LHCN-M2 (cell line): ENCODE measurements around the gene NFATC3. TPM values are rescaled to one million over a fixed set of nuclear protein-coding genes. Genes with fewer than 3 reads are reported as not detected.

ENCODE experiments used
- DNase-seq: peaks from one replicate; pipeline ENCODE4 v3.0.0-alpha.2; 2012; ENCODE audit warnings: low read depth
- total RNA-seq: library from RNA; depleted of rRNA; stranded (reverse); fragments of >200 nt; gene quantifications from 2 replicates; pipeline ENCODE4 v1.2.3, GENCODE V29; 2014

NFATC3 gene
- total RNA-seq, 1 experiment from 2014 or later = 26.5 TPM

DNA sequence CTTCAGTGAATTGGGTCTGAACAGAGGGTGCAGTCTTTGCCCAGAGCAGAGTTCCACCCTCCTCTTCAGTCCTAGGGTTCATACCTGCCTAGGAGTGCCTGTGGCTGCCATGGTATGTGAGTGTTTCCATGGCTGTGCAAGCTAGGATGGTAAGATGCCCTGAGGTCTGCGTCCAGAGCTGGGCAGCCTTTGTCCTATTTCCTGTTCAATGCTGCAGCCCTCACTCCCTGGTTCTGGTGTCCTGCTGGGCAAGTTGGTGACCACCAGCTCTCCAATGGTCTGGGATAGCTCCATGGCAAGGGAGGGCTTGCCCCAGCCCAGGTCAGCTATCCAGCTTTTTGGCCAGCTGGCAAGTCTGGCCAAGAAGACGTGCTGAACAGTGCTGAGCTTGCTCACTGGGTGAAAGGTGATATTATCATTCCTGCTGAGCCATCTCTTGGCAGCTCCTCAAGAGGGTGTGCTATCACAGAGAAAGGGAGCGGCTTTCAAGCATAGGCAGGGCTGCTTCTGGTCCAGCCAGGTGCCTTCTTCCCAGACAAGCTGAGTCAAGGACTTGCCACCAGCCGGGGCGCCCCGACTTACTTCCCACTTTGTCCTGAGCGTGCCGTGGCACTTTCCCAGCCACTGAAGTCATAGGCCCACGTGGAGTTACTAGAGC lies 13.0 kb upstream of the NFATC3 start:
- DNase-seq = peak; percentile 77

DNA sequence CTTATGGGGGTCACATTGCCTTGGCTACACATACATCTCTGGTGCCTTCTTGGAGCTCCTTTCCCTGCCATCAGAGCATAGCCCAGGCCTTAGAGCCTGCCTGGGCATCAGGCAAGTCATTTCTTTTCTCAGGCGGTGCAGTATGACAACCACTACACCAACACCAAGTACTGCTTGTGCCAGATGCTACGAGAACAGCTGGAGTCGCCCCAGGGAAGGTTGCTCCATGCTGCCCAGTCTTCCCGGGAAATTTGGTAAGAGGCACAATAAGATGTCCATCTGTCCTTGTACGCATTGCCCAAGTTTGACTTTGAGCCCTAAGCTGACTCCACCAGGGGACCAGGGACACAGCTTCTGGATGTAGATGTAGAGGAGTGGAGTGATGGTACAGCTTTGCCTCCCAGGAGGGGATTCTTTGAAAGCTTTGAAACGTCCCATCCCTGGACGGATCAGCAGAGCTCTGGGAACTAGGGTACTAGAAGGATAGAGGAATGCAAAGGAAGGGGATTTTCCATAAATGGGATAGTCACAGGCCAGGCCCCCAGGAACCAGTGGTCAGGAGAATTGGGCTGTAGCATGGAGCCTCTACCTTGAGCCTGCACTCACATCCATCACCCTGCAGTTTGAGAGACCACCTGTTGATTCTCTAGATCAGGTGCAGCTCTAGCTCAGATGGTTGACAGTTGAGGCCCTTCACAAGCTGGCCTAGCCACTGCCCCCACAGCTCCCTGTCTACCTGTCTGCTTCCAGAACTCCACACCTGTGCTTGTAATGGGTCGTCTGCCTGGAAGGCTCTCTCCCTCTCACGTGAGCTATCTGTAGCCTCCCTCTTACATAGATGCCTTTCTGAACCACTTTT lies 11.0 kb upstream of the NFATC3 start:
- DNase-seq = no peak

DNA sequence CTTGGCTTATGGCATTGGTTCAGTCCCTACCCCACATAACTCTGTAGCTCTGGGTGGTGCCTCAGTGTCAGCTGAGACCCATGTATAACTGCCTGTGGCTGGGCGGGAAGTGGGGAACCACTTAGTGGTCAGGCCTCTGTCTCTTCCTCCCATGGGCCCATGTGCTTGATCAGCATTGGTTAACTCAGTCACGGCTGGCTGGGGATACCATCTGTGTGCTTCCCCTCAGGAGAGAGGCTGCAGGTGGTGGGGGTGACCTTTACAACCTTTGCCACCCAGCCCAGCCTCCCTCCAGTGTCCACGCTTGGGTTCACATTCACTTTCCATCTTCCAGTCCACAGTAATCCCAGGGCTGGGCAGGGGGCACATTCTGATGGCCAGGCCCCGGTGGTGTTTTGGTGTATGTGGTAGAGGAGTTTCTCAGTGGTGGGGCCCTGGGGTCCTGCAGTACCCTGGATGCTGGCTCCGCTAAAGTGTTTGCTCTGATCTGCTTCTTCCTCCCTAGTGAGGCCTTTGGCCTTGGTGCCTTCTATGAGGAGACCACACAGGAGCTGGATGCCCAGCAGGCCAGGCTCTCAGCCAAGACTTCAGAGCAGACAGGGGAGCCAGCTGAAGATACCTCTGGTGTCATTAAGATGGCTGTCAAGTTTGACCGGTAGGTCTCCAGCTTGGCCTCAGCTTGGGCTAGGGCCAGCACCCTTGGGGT lies 10.2 kb upstream of the NFATC3 start:
- DNase-seq = no peak

DNA sequence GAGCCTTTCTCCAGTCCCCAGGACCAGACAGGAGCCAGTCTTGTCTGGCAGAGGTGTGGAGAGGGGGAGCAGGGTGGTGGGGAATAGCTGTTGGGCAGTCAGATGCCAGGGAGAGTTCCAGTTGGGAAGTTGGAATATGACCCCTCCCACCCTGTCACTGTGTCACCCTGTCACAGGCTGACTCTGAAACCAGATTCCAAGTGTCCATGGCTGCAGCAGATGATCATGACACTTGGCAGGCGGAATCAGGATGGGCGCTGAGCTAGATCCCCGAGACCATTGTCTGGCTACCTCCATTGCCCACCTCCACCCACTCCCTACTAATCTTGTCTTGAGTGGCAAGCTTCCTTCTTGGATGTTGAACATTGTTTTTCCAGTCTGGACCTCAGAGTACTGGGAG lies 9.2 kb upstream of the NFATC3 start:
- DNase-seq = no peak

DNA sequence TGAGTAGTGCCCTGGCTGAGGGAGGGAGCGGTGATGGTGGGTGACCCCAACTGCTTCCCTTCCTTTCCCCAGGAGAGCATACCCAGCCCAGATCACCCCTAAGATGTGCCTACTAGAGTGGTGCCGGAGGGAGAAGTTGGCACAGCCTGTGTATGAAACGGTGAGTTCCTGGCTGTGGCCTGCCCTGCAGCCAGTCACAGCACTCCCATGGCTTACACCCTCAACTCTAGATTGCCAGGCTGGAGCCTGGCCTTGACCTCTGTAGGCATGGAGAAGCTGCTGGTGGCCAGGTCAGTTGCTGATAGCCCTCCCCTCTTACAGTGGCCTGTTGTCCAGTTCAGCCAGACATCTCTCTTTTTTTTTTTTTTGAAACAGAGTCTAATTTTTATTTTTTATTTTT lies 8.6 kb upstream of the NFATC3 start:
- no peak for DNase-seq

DNA sequence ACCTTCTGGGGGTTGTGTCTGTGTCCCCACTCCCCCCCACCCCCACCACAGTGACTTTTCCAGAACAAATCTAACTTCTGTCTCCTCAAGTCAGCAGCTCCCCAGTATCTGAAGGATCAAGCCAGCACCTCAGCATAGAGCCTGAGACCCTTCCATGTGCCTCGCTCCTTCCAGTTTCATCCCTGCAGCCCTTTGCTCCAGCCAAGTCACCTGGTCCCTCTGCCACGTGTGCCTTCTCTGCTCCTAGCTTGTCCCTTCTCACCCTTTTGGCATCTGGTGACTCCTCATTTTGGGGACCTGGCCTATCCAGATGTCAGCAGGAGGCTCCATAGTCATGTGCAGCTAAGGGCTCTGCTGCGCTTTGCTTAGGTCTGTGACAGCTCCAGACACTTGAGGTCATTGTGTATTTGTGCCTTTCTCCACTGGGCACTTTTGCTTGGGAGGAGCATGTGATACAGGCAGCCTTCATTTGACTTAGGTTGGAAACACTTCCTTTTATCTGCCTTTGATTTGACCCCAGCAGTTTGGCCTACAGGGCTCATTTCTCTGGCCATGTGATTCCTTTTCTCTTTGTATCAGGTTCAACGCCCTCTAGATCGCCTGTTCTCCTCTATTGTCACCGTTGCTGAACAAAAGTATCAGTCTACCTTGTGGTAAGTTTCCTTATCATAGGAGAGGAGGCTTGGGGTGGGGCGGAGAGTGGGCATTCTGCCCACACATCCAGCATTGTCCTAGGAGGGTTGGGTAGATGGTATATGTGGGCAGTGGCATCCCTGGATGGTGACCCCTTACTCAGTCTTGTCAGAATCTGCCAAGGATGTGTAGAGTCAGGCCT lies 7.1 kb upstream of the NFATC3 start:
- DNase-seq = no peak

DNA sequence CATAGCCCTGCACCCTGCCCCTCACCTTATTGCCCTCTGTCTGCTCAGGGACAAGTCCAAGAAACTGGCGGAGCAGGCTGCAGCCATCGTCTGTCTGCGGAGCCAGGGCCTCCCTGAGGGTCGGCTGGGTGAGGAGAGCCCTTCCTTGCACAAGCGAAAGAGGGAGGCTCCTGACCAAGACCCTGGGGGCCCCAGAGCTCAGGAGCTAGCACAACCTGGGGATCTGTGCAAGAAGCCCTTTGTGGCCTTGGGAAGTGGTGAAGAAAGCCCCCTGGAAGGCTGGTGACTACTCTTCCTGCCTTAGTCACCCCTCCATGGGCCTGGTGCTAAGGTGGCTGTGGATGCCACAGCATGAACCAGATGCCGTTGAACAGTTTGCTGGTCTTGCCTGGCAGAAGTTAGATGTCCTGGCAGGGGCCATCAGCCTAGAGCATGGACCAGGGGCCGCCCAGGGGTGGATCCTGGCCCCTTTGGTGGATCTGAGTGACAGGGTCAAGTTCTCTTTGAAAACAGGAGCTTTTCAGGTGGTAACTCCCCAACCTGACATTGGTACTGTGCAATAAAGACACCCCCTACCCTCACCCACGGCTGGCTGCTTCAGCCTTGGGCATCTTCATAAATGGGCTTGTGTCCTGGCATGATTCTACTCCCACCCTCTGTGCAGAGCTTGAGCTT lies 6.3 kb upstream of the NFATC3 start:
- no peak for DNase-seq

DNA sequence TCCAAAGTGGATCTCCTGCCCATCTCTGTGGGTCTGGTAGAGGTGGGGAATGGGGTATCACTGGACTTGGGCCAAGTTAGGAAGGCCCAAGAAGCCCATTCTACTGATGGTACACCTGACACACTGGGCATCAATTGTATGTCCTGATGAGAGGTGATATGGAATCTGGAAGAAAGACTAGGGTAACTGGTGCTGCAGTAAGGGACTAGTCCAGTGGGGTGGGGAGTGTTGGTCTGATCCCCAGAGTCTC lies 5.9 kb upstream of the NFATC3 start:
- DNase-seq = no peak

DNA sequence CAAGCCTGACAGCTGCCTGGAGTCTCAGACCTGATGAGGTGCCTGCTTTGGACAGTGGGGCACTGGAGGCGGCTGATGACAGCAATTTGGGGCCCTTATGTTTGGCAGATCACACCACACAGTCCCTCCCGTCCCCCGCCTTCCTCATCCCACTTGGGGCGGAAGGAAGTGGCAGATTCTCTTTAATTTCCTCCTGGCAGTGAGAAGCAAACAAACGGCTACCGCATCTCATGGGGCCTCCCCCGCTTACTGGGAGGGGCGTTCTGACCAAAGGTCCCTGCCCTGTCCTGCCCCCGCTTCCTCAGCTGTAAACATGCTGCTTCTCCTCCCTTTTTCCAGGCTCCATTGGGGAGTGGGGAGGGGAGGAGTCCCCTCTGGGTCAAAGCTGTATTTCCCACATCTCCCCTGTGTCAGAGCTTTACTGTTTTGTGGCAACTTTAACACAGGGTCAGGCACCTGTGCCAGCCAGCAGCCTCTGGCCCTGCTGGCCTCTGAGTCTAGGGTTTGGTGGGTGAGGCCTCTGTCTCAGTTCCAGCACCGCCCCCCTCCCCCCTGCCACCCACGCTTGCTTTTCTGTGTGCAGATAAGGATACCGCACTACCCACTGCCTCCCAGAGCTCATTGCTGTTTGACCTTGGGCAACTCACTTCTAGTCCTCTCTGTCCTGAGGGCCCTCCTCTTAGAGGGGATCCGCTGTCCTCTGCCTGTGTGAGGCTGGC lies 5.4 kb upstream of the NFATC3 start:
- no peak for DNase-seq

DNA sequence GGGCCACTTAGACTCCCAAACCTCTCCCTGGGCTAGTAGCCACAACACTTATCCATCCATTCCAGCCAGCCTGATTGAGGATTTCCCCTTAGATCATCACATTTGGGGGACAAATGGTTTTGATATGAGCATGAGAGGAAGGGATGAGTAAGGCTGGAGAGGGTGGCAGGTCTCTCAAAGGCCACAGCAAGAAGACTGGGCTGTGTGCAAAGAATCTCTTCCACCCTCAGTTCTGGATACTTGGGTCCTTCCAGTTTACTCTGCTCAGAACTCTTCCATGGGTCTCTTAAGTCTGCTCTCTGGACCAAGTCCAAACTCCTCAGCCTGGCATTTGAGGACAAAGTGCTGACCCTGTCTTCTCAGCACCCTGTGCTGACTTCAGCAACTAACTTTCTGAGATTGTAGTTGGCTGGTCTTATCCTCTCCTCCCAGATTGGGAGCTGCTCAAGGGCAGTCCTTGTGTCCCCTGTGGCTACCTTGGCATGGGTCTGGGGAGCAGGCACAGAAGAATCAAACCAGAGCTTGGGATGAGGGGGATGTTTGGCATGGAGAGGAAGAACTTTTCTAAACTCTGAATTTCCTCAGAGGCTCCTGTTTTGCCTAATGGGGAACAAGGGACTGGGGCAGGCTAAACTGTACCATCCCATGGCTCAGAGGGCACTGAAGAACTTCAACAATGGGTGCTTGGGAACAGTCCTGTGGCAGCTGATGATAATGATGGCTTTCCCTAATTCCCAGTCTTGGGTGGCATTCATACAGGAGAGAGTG lies 3.1 kb upstream of the NFATC3 start:
- no peak for DNase-seq

DNA sequence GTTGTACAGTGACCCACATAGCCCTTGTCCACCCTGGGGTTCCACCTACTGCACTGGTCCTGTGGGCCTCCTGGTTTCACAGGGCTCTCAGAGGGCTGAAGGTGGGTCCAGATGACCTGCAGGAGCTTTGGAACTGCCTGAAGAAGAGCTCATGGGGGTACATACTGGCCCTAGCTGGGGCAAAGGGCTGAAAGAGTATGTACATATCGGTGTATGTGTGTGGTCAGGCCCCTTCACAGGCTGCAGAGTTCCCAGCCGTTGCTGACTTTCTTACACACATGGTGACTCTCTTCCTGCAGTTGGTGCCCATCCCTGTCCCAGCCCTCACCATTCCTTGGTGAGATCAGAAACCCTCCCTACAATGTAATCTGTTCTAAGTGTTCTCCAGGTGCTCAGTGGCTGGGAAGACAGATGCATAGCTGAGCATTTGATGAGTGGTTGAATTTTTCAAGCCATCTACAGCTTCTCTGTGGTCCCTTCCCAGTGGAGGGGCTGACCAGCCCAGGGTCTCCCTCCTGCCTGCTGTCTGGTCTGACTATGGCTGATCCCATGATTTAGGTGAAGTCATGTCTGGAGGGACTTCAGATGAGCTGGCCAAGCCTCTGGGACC lies 2.4 kb upstream of the NFATC3 start:
- no peak for DNase-seq

DNA sequence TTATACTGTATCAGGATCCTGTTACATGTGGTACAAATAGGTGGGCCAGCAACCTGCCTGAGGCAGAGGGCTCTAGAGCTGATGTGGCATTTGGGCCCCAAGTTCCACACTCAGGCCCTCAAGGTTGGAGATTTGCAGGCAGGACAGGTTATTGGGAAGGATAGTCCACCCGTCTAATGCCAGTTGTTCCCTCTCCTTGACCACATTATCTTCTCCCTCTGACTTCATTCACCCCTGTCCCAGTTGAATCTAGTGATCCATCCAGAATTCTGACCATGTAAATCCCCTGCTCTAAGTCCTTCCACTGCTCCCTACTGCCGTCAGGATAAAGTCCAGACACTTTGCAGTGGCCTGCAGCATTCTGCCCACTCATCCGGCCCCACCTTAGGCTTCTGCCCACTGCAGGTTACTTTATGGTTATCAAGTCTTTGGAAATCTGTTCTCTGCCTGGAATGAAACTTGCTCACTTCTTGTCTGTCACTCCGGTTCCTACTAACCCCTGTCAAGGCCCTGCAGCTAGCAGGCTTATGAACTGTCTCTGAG lies 1.9 kb upstream of the NFATC3 start:
- DNase-seq = no peak

DNA sequence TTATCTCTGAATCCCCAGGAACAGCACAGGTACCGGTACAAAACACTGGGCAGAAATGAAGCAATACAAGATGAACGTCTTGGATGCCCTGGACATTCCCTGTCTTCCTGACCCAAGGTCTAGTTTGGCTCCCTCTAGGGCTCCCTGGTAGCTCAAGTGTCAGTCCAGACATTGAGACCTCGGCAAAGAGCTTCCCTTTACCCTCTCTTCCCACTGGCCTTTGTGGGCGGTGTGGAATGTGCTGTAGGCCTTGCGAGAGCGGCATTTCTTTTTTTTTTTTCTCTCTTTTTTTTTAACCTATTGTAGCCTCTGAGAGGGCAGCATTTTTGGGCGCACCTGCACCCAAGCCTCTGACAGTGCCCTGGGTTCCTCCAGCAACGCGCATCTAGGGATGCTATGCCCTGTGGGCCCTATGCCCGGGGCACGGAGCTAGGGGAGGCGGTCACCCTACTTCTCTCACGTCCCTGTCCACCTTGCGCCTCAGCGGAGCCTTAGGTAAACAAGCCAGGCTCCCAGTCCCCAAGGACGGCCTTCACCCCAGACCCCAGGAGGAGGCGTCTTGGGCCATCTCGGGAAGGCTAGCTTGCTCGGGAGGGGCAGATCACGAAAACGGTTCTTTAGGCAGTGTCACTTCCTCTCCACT lies 1.2 kb upstream of the NFATC3 start:
- DNase-seq = peak; percentile 49

DNA sequence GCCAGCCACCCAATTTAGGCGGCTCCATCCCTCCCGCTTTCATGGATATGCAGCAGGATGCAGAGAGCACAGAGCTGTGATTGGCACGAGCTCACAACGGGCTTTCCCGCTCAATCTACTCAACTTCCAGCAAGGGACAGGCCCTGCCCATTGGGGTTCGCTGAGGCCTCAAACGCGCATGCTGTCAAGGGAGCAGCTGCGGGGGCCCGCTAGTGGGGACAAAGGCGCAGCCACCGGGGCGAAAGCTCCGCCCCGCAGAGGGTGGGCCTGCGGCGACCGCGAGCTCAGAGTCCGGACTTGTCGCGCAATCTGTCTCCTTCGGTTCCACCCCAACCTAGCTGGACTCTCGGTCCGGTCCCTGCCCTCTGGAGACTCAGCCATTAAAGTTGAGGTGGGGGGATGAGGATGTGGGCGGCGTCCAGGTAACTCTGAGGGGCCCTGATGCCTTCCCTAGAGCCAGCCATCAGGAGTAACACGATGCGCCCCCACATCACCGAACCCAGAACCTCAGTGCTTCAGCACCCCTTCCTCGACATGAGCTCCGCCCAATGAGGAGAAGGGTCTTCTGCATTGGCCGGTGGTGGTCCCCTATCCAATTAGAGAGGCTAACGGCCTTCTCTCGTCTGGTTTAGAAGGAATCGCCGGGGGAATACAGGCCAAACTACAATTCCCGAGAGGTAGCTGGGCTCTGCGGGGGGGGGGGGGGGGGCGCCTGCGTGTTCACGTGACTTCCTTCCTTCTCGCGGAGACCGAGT lies 489 bp upstream of the NFATC3 start:
- peak; percentile 89 for DNase-seq

DNA sequence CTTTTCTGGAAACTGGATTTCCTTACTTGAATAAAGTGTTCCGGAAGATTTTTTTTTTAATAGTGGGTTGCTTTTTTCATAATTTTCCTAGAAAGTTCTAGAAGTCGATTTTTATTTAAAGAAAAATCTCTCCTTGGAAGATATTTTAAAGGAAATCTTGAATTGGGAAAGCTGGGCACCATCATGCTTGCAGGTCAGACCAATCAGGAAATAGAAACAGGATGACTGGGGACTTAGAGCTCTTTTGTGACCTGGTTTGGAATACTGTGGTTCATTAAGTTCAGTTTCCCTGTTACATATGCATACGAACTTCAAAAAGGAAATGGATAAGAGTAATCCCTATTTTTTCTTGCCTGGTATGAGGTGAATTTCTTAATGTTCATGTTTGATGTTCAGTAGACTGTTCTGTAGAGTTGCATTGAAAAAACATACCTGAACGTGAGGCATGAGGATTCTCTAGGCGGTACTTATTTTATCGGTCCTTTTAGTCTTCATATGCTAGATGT lies 1.2 kb downstream of the NFATC3 start:
- DNase-seq = peak; percentile 43

DNA sequence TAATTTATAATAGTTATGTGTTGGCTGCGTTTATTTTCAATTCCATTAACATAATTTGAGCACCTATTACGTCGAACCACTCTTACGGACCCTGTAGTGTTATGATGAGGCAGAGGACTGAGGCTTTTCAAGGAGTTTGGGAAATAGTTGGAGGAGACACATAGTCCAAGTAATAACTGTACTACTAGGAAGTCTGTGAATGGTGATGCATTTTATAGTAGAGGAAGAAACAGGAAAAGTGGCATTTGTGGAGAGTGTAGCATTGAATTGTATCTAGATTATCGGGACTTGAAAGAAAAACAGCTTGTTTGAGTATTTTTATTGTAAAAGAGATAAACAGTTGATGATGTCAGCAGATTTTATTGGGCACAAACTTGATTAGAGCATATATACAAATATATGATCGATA lies 1.7 kb downstream of the NFATC3 start:
- DNase-seq = peak; percentile 13

DNA sequence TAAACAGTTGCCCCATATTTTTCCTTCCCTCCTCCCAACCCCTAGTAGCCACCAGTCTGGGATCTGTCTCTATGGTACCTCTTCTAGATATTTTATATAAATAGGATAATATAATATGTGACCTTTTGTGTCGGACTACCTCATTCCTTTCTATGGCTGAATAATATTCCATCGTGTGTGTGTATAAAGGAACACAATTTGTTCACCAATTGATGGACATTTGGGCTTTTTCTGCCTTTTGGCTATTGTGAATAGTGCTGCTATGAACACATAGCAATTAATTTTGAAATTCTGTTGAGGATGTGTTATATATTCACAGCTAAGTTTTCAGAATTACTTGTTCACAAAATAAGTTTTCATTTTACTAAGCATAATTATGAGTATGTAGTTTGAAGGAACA lies 2.5 kb downstream of the NFATC3 start:
- DNase-seq = no peak
